Measurements from ENCODE around the gene HAUS5.
"Not testable (repeated sequence)": the region's sequence is repeated elsewhere in the genome, so short reads cannot be mapped to it uniquely, and the experiment has no call there.

Gene HAUS5

GRCh38 chr19:35585848-35586247, 26.7 kb upstream of the HAUS5 start, which contains the start of gene PMIS2:
PMIS2 (plus strand) TSS chr19:35586173; CDS start chr19:35586260, 87 bp downstream.
- DNase-seq (ENCODE audit: low read depth): no peak
- peak within 1 kb of the TSS; percentile 8 for H3K4me3 ChIP-seq (ENCODE audit: low read length)
- H3K9ac ChIP-seq (ENCODE audit: low read length): no peak within 1 kb of the TSS
- no peaks in the 10 kb centered on the region for H3K36me3 ChIP-seq (ENCODE audit: control insufficient read depth, insufficient read depth, low read length, severe bottlenecking)
- H3K4me1 ChIP-seq (ENCODE audit: control insufficient read depth, insufficient read depth, low read length): peaks cover 16% of the 10 kb centered on the region
- H3K9me3 ChIP-seq (ENCODE audit: control insufficient read depth, low read length): peaks cover 6% of the 10 kb centered on the region
- peaks cover 30% of the 10 kb centered on the region for H3K27me3 ChIP-seq (replicated peaks; ENCODE audit: control insufficient read depth, insufficient read depth, low read length)

- DNase-seq (ENCODE audit: low read depth): peak; percentile 14
- no peaks in the 10 kb centered on the region for H3K36me3 ChIP-seq (ENCODE audit: control insufficient read depth, insufficient read depth, low read length, severe bottlenecking)
- peaks cover 16% of the 10 kb centered on the region for H3K4me1 ChIP-seq (ENCODE audit: control insufficient read depth, insufficient read depth, low read length)
- H3K27me3 ChIP-seq (replicated peaks; ENCODE audit: control insufficient read depth, insufficient read depth, low read length): peaks cover 30% of the 10 kb centered on the region
- no peak overlapping the region for H3K9ac ChIP-seq (ENCODE audit: low read length)
- H3K4me3 ChIP-seq (ENCODE audit: low read length): peak overlapping the region; percentile 8
- peaks cover under 1% of the 10 kb centered on the region for H3K9me3 ChIP-seq (ENCODE audit: control insufficient read depth, low read length)
Observed at GRCh38 chr19:35587321-35587720, 25.2 kb upstream of the HAUS5 start.

GRCh38 chr19:35590875-35591274, 21.7 kb upstream of the HAUS5 start:
- Histone ChIP-seq H3K27me3 (replicated peaks; ENCODE audit: control insufficient read depth, insufficient read depth, low read length) (peaks cover 14% of the 10 kb centered on the region), H3K36me3 (ENCODE audit: control insufficient read depth, insufficient read depth, low read length, severe bottlenecking) (no peaks in the 10 kb centered on the region), H3K4me3 (ENCODE audit: low read length) (no peak overlapping the region), H3K9me3 (ENCODE audit: control insufficient read depth, low read length) (no peaks in the 10 kb centered on the region), H3K9ac (ENCODE audit: low read length) (no peak overlapping the region), H3K4me1 (ENCODE audit: control insufficient read depth, insufficient read depth, low read length) (peaks cover 16% of the 10 kb centered on the region)
- DNase-seq (ENCODE audit: low read depth): no peak

- DNase-seq (ENCODE audit: low read depth): peak; percentile 45
Observed at GRCh38 chr19:35592226-35592625, 20.3 kb upstream of the HAUS5 start.

GRCh38 chr19:35595026-35595425, 17.5 kb upstream of the HAUS5 start:
- not testable (repeated sequence) for H3K36me3 ChIP-seq (ENCODE audit: control insufficient read depth, insufficient read depth, low read length, severe bottlenecking); H3K9ac ChIP-seq (ENCODE audit: low read length); H3K4me1 ChIP-seq (ENCODE audit: control insufficient read depth, insufficient read depth, low read length); DNase-seq (ENCODE audit: low read depth); H3K9me3 ChIP-seq (ENCODE audit: control insufficient read depth, low read length); H3K4me3 ChIP-seq (ENCODE audit: low read length)
- peaks cover 15% of the 10 kb centered on the region for H3K27me3 ChIP-seq (replicated peaks; ENCODE audit: control insufficient read depth, insufficient read depth, low read length)

More at GRCh38 chr19:35592226-35592625, 20.3 kb upstream of the HAUS5 start:
- no peaks in the 10 kb centered on the region for H3K9me3 ChIP-seq (ENCODE audit: control insufficient read depth, low read length)
- no peak overlapping the region for H3K4me3 ChIP-seq (ENCODE audit: low read length)
- H3K27me3 ChIP-seq (replicated peaks; ENCODE audit: control insufficient read depth, insufficient read depth, low read length): peaks cover 17% of the 10 kb centered on the region
- peaks cover 10% of the 10 kb centered on the region for H3K4me1 ChIP-seq (ENCODE audit: control insufficient read depth, insufficient read depth, low read length)
- no peak overlapping the region for H3K9ac ChIP-seq (ENCODE audit: low read length)
- H3K36me3 ChIP-seq (ENCODE audit: control insufficient read depth, insufficient read depth, low read length, severe bottlenecking): no peaks in the 10 kb centered on the region

GRCh38 chr19:35595928-35596327, 16.6 kb upstream of the HAUS5 start:
- Histone ChIP-seq H3K4me1 (ENCODE audit: control insufficient read depth, insufficient read depth, low read length) (no peaks in the 10 kb centered on the region), H3K36me3 (ENCODE audit: control insufficient read depth, insufficient read depth, low read length, severe bottlenecking) (no peaks in the 10 kb centered on the region), H3K9me3 (ENCODE audit: control insufficient read depth, low read length) (no peaks in the 10 kb centered on the region), H3K27me3 (replicated peaks; ENCODE audit: control insufficient read depth, insufficient read depth, low read length) (peaks cover 11% of the 10 kb centered on the region), H3K9ac (ENCODE audit: low read length) (no peak overlapping the region), H3K4me3 (ENCODE audit: low read length) (no peak overlapping the region)
- no peak for DNase-seq (ENCODE audit: low read depth)

- no peak for DNase-seq (ENCODE audit: low read depth)
- H3K27me3 ChIP-seq (replicated peaks; ENCODE audit: control insufficient read depth, insufficient read depth, low read length): peaks cover 17% of the 10 kb centered on the region
- H3K4me1 ChIP-seq (ENCODE audit: control insufficient read depth, insufficient read depth, low read length): no peaks in the 10 kb centered on the region
Observed at GRCh38 chr19:35596366-35596999, 16.1 kb upstream of the HAUS5 start.

GRCh38 chr19:35601971-35602370, 10.6 kb upstream of the HAUS5 start:
- Histone ChIP-seq H3K36me3 (ENCODE audit: control insufficient read depth, insufficient read depth, low read length, severe bottlenecking) (no peaks in the 10 kb centered on the region), H3K4me1 (ENCODE audit: control insufficient read depth, insufficient read depth, low read length) (no peaks in the 10 kb centered on the region), H3K4me3 (ENCODE audit: low read length) (no peak overlapping the region), H3K9me3 (ENCODE audit: control insufficient read depth, low read length) (peaks cover 3% of the 10 kb centered on the region), H3K9ac (ENCODE audit: low read length) (no peak overlapping the region), H3K27me3 (replicated peaks; ENCODE audit: control insufficient read depth, insufficient read depth, low read length) (peaks cover 11% of the 10 kb centered on the region)
- DNase-seq (ENCODE audit: low read depth): no peak

More at GRCh38 chr19:35596366-35596999, 16.1 kb upstream of the HAUS5 start:
- H3K9me3 ChIP-seq (ENCODE audit: control insufficient read depth, low read length): no peaks in the 10 kb centered on the region
- H3K36me3 ChIP-seq (ENCODE audit: control insufficient read depth, insufficient read depth, low read length, severe bottlenecking): no peaks in the 10 kb centered on the region
- H3K9ac ChIP-seq (ENCODE audit: low read length): no peak overlapping the region
- no peak overlapping the region for H3K4me3 ChIP-seq (ENCODE audit: low read length)

- H3K9ac ChIP-seq (ENCODE audit: low read length); H3K4me1 ChIP-seq (ENCODE audit: control insufficient read depth, insufficient read depth, low read length); DNase-seq (ENCODE audit: low read depth); H3K4me3 ChIP-seq (ENCODE audit: low read length); H3K36me3 ChIP-seq (ENCODE audit: control insufficient read depth, insufficient read depth, low read length, severe bottlenecking): not testable (repeated sequence)
- Histone ChIP-seq H3K9me3 (ENCODE audit: control insufficient read depth, low read length) (peaks cover 17% of the 10 kb centered on the region), H3K27me3 (replicated peaks; ENCODE audit: control insufficient read depth, insufficient read depth, low read length) (peaks cover 11% of the 10 kb centered on the region)
Observed at GRCh38 chr19:35604436-35604835, 8.1 kb upstream of the HAUS5 start.

- not testable (repeated sequence) for H3K4me3 ChIP-seq (ENCODE audit: low read length); H3K9ac ChIP-seq (ENCODE audit: low read length); H3K27me3 ChIP-seq (replicated peaks; ENCODE audit: control insufficient read depth, insufficient read depth, low read length); H3K4me1 ChIP-seq (ENCODE audit: control insufficient read depth, insufficient read depth, low read length); H3K36me3 ChIP-seq (ENCODE audit: control insufficient read depth, insufficient read depth, low read length, severe bottlenecking); DNase-seq (ENCODE audit: low read depth)
- peaks cover 17% of the 10 kb centered on the region for H3K9me3 ChIP-seq (ENCODE audit: control insufficient read depth, low read length)
Observed at GRCh38 chr19:35607170-35607569, 5.4 kb upstream of the HAUS5 start.

- no peak for DNase-seq (ENCODE audit: low read depth)
- Histone ChIP-seq H3K27me3 (replicated peaks; ENCODE audit: control insufficient read depth, insufficient read depth, low read length) (peaks cover 2% of the 10 kb centered on the region), H3K36me3 (ENCODE audit: control insufficient read depth, insufficient read depth, low read length, severe bottlenecking) (no peaks in the 10 kb centered on the region), H3K4me3 (ENCODE audit: low read length) (no peak overlapping the region), H3K9ac (ENCODE audit: low read length) (no peak overlapping the region), H3K9me3 (ENCODE audit: control insufficient read depth, low read length) (peaks cover 17% of the 10 kb centered on the region), H3K4me1 (ENCODE audit: control insufficient read depth, insufficient read depth, low read length) (peaks cover 5% of the 10 kb centered on the region)
Observed at GRCh38 chr19:35607661-35608060, 4.9 kb upstream of the HAUS5 start.

GRCh38 chr19:35608251-35608650, 4.3 kb upstream of the HAUS5 start:
- Histone ChIP-seq H3K9ac (ENCODE audit: low read length) (no peak overlapping the region), H3K27me3 (replicated peaks; ENCODE audit: control insufficient read depth, insufficient read depth, low read length) (no peaks in the 10 kb centered on the region), H3K9me3 (ENCODE audit: control insufficient read depth, low read length) (peaks cover 17% of the 10 kb centered on the region), H3K4me1 (ENCODE audit: control insufficient read depth, insufficient read depth, low read length) (peaks cover 10% of the 10 kb centered on the region), H3K4me3 (ENCODE audit: low read length) (no peak overlapping the region), H3K36me3 (ENCODE audit: control insufficient read depth, insufficient read depth, low read length, severe bottlenecking) (no peaks in the 10 kb centered on the region)
- DNase-seq (ENCODE audit: low read depth): no peak
